OCI-M1 (cell line): ENCODE measurements around the gene CDC42BPA.

Experiments used
- DNase-seq: peaks from one replicate; lab custom pipeline; 2025; lab: John Stamatoyannopoulos, UW

The CDC42BPA gene

DNA sequence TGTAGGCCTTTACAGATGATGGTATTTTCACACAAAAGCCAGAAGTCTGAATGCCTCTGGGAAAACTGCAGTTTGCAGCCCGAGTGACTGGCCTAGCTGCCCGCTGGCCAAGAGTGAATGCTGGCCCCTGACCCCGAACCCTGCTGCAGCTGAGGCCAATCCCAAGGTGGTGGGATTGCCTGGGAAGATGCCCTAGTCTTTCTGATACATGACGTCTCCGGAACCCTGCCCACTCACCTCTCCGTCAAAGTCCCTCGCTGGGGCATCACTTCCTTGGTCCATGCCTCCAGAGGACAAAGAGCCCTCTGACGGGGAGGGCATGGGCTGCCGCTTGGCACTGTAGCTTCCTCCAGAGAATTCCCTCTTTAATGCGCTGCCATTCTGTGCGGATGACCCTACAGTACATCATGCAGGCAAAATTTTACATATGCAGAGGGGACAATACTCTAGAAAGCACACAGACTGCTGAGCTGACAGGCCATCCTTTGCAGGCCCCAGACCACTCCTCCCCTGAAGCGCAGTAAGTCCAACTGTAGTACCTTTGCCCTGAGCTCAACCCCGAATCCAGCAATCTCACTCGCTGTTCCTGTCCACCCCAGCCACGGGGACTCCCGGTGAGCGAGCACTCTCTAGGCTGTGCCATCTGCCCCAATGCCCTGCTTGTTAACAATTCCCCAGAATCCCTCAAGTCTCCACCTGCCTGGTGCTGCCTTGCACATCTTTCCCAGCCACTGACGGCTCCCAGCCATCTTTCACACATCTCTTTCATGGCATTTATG is 323.5 kb downstream of the CDC42BPA start:
- DNase-seq = no peak

DNA sequence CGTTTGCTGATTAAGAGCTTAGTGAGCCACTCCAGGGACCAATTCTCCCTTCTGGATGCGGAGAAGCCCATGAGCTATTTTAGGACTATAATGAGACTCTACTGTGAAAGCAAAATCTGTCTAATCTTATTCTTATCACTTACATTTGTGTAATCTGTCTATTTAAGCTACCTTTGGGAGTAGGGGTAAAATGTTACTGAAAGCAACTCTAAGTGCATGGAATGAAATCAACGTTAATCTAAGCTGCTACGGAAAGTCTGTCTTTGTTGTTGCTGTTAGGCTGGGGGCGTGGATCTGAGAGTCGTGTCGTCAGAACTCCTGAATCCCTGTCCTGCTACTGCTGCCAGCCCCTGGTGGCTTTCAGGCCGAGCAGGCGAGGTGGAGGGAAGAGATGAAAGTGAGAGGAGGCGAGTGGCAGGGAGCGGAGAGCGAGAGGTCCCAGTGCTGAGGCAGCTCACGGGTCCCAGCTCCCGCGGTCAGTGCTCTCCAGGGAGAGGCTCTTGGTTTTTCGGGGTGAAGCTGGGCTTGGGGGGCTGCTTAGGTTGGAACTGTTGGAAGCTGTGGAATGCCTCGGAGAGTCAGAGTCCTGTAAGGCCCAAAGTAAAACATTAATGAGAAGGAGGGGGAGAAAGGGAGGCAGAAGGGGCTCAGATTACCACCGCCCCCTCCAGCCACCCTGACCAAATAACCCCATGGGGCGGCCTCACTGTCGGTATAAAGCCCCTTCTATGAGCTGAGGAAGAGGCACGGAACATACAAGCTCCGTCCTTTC is 324.3 kb downstream of the CDC42BPA start:
- DNase-seq = no peak

- no peak for DNase-seq
These were observed 326.4 kb downstream of the CDC42BPA start for GRCh38 chr1:226991920-226992319.

- DNase-seq = peak; percentile 92
These were observed 328.1 kb downstream of the CDC42BPA start for GRCh38 chr1:226990133-226990716.

DNA sequence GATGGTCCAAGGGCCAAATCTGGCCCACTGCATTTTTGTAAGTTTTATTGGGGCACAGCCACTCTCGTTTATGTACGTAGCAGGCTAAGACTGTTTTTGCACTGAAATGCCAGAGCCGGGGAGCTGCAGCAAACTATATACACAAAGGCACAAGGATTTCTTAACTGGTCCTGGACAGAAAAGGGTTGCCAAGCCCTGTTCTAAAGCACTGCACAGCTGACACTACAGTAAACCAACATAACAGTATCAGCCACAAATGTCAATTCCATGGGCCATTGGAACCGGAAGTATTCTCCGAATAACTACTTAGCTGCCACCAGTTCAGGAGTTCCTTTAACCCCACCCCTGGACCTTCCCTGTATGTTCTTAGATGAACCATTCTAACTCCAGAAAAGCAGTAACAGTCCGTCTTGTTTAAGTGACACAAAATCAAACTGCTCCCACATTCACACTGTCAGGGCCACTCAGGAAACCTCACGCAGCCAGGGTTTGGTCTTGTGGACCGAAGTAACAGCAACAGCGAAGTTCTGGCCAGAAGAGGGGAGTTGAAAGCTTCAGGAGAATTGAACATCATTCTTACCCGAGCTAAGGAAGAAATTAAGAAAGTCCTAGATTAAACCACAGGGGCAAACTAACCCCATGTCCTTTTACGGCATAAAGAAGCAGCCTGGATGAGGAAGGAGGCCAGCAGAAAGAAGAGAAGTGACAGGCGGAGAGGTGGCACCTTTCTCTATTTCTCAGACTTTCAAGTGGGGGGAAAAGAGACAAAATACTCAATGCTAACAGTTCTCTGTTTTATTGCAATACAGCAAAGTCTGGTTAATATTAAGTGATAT is 329.0 kb downstream of the CDC42BPA start:
- peak; percentile 38 for DNase-seq

- no peak for DNase-seq
These were observed 330.0 kb downstream of the CDC42BPA start for GRCh38 chr1:226988334-226988666.

DNA sequence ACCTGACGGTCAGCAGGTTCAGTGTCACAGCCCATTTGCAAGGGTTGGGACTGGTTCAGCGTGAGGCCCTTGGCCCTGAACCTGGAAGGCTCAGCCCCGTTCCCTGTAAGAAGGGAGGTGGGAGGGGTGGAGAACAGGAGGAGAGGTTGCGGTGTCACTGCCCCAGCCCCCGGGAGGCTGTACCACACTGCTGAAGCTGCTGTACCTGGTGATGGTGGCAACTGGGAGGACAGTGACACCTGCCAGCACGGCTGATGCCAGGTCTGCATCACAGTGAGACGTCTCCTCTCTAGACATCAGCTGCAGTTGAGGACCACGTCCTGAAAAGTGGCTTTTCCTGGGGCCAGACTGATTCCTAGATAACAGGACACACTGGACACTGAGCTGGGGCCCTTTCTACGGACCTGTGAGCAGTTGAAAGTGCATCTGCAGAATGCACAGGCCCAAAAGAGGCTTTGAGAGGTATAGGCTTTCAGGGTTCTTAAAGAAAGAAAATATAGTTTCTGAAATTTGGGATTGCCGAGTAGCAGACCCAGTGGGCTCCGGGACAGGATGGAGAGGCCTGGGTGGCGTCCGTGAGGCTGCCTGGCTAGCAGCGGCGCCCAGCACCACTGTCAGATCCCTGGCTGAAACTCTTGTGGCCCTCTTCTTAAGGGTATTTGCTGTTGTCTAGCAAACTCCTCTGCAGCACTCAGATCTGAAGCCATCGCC is 330.5 kb downstream of the CDC42BPA start:
- DNase-seq = no peak

- DNase-seq = no peak
These were observed 331.1 kb downstream of the CDC42BPA start for GRCh38 chr1:226987179-226987536.

GRCh38 chr1:226986496-226987178 is 331.7 kb downstream of the CDC42BPA start:
- no peak for DNase-seq

DNA sequence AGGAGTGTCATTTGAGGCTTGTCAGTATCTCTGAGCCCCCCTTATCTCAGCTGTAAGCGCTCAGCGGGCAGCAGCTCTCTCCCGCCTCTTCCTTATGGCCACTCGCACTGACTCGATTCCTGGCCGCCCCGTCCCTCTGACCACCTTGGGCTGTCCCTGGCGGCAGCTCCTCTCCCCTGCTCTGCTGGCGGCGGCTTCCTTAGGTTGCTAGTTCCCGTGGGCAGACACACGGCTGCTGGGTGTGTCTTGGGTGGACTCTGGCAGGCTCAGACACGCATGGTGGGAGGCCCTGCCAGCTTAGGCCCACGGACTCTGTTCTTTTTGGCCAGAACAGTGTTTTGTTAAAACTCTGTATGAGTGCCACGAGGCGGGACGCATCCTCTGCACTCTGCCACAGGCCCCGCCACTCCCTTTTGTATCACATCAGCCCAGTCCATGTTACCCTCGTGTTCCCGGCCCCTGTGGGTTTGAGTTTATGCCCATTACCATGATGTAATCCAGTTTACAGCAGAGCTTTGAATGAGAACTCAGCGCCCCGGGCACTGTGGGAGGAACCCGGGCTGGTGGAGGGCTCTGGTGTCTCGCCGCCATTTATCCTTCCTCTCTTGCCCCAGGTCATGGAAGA is 332.3 kb downstream of the CDC42BPA start:
- DNase-seq = no peak

DNA sequence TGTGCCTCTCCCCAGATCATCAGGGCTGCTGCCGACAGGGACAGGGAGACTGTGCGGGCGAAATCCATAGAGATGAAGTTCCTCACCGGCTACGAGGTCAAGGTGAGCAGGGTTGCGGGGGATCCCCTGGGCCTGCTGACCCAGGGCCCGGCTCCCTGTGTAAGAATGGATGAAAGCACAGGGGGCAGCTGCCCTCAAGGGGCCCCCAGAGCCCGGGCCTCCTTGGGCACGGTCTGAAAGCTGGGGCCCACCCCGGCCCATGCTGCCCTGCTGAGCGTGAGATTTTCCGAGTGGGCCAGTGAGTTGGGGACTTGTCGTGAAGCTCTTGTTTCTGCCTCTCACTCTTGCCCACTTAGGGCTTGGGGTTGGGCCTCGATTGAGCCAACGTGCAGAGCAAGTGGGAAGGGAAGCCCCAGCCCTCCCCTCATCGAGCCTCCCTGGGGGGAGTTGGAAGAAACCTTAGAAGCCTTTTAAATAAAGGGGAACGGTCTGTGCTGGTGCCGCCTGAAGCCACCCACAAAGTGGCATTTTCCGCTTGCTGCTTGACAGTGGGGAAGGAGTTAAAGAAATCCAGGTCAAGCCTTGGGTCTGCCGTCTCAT is 333.0 kb downstream of the CDC42BPA start:
- DNase-seq = no peak

DNA sequence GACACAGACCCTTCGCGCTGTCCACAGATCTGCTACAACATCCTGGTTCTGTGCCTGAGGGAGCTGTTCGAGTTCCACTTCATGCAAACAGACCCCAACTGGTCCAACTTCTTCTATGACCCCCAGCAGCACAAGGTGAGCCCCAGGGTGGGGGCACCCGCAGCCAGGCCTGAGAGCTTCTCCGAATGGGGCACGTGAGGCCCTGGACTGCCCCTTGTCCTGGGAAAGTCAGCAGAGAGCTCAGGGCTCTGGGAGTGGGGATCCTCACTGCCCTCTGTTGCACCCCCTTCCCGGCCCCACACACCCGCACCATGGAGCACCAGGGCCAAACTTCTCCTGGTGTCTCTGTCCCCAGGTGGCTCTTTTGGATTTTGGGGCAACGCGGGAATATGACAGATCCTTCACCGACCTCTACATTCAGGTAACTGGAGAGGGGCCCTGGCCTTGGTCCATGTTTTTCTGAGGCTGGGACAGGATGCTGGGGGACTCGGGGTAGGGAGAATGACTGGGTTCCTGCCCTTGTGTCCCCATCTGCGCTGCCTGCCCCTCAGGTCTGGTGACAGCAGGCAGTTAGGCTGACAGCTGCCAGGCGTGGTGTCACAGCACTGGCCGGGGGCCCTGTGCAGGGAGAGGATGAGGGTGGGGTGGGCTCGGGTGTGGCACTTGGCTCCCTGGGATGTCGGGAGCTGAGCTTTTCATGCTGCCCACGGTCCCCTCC is 333.6 kb downstream of the CDC42BPA start:
- no peak for DNase-seq

DNA sequence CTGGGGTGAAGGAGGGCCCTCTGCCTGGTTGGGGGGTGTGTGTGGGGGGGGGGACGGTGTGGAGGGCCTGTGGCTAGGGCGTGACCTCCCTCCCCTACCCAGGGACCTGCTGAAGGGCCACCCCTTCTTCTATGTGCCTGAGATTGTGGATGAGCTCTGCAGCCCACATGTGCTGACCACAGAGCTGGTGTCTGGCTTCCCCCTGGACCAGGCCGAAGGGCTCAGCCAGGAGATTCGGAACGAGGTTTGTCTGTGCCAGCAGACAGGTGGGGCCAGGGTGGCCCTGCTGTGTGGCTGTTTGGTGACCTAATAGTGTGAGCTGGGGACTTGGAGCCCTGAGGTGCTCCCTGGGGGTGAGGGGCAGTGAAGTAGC is 334.3 kb downstream of the CDC42BPA start:
- no peak for DNase-seq

DNA sequence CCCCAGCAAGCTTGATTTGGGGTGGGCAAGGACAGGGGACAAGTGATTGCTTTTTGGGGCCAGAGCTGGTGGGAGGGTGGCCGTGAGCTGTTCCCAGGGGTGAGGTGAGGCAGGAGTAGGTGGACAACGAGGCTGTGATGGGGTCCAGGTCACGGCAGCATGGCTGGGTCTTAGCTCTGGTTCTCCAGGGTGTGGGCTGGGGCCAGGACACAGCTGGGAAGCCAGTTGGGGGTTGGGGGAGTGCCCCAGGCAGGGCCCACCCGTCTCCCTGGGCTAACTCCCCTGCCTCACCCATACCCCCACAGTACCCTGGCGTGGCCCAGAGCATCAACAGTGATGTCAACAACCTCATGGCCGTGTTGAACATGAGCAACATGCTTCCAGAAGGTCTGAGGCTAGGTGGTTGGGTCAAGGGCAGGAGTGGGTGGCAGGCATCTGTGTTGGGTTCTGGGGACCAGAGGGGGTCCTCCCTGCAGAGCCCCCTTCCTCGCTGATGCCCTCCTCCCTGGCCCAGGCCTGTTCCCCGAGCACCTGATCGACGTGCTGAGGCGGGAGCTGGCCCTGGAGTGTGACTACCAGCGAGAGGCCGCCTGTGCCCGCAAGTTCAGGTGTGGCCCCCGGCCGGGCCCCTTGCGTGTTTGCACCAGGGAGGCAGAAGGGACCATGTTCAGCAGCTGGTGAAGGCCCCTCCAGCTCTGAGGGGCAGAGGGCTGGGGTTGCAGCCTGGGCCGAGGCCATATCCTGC is 334.9 kb downstream of the CDC42BPA start:
- DNase-seq = no peak

GRCh38 chr1:226982451-226983177 is 335.7 kb downstream of the CDC42BPA start:
- DNase-seq = no peak

GRCh38 chr1:226981838-226982237 is 336.5 kb downstream of the CDC42BPA start:
- no peak for DNase-seq

DNA sequence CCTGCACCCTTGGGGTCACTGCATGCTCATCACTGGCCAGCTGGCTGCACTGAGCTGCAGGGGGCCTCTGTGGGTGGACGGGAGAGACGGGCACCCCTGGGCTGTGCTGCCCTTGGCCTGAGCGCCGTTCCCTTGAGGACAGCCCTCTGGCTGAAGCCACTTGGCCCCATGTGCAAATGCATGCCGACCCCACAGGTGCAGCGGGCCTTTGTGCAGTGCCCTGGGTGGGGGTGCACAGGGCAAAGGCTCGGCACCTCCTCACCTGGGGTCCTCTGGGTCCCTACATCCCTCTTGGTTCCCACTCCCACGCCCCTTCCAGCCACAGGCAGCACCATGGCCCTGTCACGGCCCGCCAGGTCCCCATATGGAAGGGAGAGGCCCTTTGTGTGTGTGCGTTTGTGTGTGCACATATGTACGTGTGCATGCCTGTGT is 336.9 kb downstream of the CDC42BPA start:
- DNase-seq = no peak
